Measurements from ENCODE around the gene SLTM. TPM values are rescaled to one million over a fixed set of nuclear protein-coding genes. Genes with fewer than 3 reads are reported as not detected.

The SLTM gene
- total RNA-seq, 2 donors from 2014 or later: 50.9 to 146 TPM

DNA sequence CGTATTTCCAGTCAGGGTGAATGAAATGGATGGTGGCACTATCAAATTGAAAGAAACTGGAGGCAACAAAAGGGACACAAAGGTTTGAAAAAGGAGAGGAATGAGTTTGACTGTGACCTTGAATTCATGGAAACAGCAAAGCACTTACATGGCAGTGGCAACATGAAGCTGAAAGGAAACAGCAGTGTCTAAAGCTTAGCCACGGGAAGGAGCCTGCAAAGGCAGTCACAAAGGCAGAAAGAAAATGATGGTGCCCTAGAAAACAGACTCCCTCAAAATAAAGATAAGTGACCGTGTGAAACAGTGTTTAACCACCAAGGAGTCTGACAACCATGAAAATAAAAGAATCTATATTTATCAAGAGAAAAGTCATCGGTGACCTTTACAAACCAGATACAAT lies 51.2 kb downstream of the SLTM start:
- Histone ChIP-seq H3K4me1 (ENCODE audit: control insufficient read depth in 1 of 2, low read depth in 2 of 2) (no peaks in the 10 kb centered on the region), H3K36me3 (peaks cover 61% of the 10 kb centered on the region), H3K4me3 (no peak overlapping the region), H3K27ac (no peak overlapping the region), H3K9me3 (no peaks in the 10 kb centered on the region), H3K27me3 (replicated peaks; ENCODE audit: insufficient read depth) (no peaks in the 10 kb centered on the region)
- ATAC-seq (ENCODE audit: insufficient number of reproducible peaks, low FRiP score, low read depth): no peak
- DNase-seq (ENCODE audit: low spot score): no peak
- TF ChIP-seq CTCF (IDR thresholded peaks at IDR 0.05): no peak

DNA sequence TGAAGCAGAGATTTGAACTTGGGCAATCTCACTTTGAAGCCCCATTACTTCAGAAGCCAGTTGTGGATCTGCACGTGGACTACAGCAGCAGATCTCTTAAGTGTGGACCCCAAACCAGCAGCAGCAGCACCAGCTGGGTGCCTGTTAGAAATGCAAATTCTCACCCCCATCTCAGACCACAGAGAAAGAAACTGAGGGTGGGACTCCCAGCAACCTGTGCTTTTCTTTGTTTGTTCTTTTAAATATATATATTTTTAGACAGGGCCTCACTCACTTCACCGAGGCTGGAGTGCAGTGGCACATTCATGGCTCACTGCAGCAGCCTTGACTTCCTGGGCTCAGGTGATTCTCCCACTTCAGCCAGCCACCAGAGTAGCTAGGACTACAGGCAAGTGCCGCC lies 53.2 kb downstream of the SLTM start:
- Histone ChIP-seq H3K36me3 (peaks cover 49% of the 10 kb centered on the region), H3K27me3 (replicated peaks; ENCODE audit: insufficient read depth) (no peaks in the 10 kb centered on the region), H3K4me3 (no peak overlapping the region), H3K9me3 (no peaks in the 10 kb centered on the region), H3K27ac (no peak overlapping the region), H3K4me1 (ENCODE audit: control insufficient read depth in 1 of 2, low read depth in 2 of 2) (no peaks in the 10 kb centered on the region)
- DNase-seq (ENCODE audit: low spot score) (no peak), ATAC-seq (ENCODE audit: insufficient number of reproducible peaks, low FRiP score, low read depth) (no peak)
- TF ChIP-seq CTCF (IDR thresholded peaks at IDR 0.05): no peak

DNA sequence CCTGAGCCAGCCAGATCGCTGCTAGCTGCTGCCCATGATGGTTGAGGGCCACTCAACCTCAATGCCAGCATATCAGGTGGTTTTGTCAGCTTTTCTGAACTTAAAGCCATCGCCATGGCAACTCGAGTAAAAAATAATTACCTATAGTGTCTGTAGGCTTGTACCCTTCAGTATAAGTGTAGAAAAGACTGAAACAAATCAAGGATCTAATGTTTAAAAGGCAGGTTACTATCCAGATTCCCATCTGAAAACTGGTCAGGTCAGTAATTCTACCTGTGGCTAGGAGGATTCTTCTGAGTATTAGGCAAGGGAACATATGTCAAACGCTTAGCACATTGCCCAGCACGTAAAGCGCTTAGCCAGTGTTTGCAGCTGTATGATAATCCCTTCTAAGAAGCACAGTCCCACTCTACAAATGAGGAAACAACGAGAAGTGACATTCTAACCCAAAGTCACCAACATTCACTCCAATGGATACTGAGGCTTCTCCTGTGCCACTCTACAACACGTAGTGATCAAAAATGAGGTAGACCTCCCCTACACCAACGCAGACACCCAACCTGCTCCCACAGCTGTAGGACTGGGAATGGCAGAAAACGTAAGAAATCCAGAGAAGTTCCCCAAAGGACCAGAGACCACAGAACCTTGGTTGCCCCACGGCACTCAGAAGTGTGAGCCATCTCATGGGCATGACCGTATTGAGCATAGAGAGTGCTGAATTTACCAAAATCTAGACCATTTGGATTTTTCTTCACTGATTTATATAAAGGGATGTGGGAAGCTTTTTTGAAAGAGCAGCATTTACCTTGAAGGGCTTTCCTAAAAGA lies 55.3 kb downstream of the SLTM start:
- H3K9me3 ChIP-seq: no peaks in the 10 kb centered on the region
- no peak overlapping the region for H3K4me3 ChIP-seq
- no peaks in the 10 kb centered on the region for H3K27me3 ChIP-seq (replicated peaks; ENCODE audit: insufficient read depth)
- ATAC-seq (ENCODE audit: insufficient number of reproducible peaks, low FRiP score, low read depth) (no peak), DNase-seq (ENCODE audit: low spot score) (no peak)
- no peak for TF ChIP-seq CTCF (IDR thresholded peaks at IDR 0.05)
- H3K4me1 ChIP-seq (ENCODE audit: control insufficient read depth in 1 of 2, low read depth in 2 of 2): no peaks in the 10 kb centered on the region
- H3K36me3 ChIP-seq: peaks cover 44% of the 10 kb centered on the region
- no peak overlapping the region for H3K27ac ChIP-seq

DNA sequence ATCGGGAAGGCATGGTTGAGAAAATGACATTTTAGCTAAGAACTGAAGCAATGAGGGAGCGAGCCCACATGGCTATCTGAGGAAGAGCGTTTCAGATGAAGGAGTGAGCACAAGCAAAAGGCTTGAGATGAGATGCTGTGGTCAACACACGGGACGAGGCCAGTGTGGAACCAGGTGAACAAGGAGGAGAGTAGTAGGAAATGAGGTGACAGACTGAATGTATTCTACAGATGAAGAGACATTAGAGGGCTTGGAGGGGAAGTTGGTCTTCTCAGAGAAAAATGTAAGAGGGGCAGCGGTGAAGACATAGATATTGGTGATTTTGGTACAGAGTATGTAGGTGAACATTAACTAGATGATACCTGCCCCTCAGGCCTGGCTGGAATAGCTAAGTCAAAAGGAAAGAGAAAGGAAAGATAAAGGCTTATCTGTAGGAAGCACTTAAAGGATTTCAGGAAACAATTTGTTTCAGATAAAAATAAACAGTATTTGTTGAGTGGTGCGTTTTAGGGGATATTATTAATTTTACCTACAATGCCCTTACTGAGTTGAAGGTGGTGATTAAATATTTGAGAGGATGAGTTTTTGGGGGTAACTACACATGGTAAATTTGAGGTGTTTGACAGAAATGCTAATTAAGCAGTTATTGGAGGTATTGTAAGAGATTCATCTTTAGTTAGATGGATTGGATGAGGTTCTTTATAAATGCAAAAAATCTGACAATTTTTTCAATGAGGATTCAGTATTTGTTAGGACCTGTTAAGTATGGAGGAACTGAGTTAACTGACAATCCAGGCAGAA lies 57.0 kb downstream of the SLTM start:
- Histone ChIP-seq H3K4me1 (ENCODE audit: control insufficient read depth in 1 of 2, low read depth in 2 of 2) (no peaks in the 10 kb centered on the region), H3K27me3 (replicated peaks; ENCODE audit: insufficient read depth) (no peaks in the 10 kb centered on the region), H3K27ac (no peak overlapping the region), H3K36me3 (peaks cover 33% of the 10 kb centered on the region), H3K4me3 (no peak overlapping the region), H3K9me3 (no peaks in the 10 kb centered on the region)
- DNase-seq (ENCODE audit: low spot score) (no peak), ATAC-seq (ENCODE audit: insufficient number of reproducible peaks, low FRiP score, low read depth) (no peak)
- no peak for TF ChIP-seq CTCF (IDR thresholded peaks at IDR 0.05)

GRCh38 chr15:58875343-58875742 lies 58.1 kb downstream of the SLTM start:
- Histone ChIP-seq H3K27me3 (replicated peaks; ENCODE audit: insufficient read depth) (no peaks in the 10 kb centered on the region), H3K4me1 (ENCODE audit: control insufficient read depth in 1 of 2, low read depth in 2 of 2) (no peaks in the 10 kb centered on the region), H3K9me3 (no peaks in the 10 kb centered on the region), H3K27ac (no peak overlapping the region), H3K36me3 (peaks cover 29% of the 10 kb centered on the region), H3K4me3 (no peak overlapping the region)
- DNase-seq (ENCODE audit: low spot score): no peak
- no peak for TF ChIP-seq CTCF (IDR thresholded peaks at IDR 0.05)
- no peak for ATAC-seq (ENCODE audit: insufficient number of reproducible peaks, low FRiP score, low read depth)
